Urothelium cell line (cell line): ENCODE results near the gene CEACAM21.

Experiments
- DNase-seq: peaks from one replicate; pipeline ENCODE4 v3.0.0; 2011; ENCODE audit warnings: low spot score, mixed read lengths
- FAIRE-seq: peaks from 2 replicates; lab custom pipeline; 2011; peaks lifted over from hg19 to GRCh38; lab: Jason Lieb, UNC

The CEACAM21 gene

DNA sequence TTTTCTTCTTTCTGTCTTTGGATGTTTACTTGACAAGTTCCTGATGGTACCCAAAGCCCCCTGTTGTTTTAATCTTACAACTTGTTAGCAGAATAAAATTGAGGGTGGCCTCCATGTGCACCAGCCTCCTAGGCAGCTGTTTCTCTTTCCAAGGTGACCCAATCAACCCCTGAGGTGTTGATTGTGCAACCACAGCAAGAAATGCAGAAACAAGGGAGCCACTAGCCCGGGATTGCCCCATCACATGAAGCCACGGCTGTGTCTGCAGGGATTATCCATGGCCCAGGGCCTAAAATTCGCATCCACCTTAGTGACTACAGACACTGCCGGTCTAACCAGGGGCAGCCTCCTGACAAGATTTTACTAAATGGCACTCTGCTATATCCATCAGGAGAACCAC is 36.5 kb downstream of the CEACAM21 start:
- FAIRE-seq (no peak), DNase-seq (no peak)

DNA sequence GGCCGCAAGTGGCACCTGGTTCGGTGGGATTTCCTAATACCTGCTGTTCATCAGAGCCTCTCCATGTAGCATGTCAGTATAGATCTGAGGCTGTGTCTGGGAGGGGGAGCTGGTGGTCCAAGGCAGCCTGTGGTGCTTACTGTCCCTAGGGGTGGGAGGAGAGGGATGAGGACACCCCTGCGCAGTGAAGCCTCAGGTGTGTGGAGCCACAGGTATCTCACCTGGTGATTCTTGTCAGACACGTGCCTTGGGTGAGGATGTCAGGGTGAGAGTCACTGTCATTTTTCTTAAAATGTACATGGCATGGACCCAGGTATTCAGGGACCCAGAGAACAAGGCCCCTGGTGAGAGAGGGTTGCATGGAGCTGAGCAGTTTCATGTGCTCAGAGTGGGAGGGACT is 39.2 kb downstream of the CEACAM21 start:
- DNase-seq (no peak), FAIRE-seq (no peak)

DNA sequence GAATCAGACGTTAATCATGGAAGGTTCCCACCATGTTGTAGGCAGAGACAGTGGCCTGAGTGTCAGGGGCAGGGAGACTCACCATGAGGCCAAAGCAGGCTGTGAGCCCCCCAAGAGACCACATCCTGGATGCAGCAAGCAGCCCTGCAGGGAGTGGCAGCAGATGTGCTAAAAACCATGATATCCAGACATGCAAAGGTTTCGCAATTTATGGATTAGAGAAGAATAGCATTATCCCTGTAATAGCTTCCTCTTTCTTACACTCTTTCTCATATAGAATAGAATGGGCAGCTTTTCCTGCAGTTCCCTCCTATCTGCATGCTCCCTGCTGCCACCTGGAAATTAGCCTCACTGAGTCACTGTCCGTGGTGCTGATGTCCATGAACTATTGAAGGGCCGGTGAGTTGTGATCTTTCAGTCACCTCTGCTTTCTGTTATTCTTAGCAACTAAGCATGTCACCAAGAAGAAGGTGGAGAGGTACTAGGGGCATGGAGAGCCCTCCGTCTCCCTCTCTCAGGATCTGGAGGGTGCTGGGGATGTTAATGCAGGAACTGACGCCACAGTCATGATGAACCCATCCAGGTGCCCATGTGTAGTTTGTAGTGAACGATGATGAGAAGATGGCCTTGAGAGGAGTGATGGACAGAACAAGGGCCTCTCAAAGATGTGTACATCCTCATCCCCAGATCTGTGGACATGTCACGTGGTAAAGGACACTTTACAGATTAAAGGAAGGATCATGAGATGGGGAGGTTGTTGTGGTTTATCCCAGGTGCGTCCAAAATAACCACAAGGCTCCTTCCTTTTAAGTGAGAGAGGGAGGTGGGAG is 41.0 kb downstream of the CEACAM21 start:
- DNase-seq (peak; percentile 50), FAIRE-seq (no peak)

DNA sequence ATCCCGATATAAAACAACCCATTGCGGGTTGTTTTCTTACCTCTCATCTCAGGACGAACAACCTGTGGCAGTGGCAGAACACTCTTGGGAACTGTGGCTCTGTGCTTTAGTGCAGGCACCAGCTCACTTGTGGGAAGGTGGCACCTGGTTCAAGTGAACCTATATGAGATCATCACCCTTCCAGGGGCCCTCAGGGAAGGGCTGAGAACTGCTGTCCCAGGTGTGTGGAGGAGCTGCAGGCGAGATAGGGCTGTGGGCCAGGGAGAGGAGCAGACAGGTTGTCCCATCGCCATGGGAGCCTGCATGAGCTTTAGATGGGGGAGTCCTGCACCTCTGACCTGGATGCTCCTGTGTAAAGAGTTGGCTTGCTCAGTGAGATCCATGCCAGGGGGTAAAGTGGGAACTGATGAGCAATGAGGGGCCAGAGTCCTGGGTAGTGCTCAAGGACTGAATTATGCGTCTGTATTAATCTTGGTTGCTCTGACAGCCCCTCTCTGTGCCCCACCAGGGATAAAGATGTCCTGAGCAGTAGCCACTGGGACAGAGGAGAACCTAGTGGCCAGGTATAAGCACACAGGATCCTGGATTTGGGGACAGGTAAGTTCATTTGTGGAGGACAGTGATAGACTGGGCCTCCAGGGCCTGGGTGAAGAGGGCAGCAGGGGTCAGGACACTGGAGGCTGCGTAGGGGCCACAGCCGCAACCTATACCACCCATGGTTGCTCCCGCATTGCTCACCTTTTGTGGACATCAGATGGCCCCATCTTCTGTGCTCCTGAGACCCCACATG is 42.2 kb downstream of the CEACAM21 start:
- no peak for FAIRE-seq
- DNase-seq = no peak

DNA sequence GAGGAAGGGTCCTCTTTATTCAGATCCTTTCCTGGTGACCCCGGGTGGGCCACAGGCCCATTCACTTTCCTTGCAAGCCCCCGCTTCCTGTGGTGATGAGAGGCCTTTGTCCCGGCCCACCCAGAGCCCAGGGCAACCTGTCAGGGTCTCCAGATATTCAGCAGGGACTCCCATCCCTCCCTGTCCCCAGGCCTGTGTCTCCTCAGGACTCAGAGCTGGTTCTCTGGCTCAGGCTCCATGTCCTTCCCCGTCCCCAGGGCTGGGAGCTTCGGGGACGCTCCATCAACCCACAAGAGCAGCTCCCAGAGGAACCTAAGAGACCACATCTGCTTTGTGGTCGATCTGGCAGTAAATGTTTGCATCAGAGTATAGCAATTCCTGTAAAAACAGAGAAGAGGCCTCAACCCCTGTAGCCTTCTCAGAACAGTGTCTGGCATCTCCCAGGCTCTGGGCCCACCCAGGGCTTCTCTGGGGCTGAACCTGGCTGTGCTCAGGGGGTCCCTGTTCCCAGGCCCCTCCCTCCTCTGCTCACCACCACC is 43.1 kb downstream of the CEACAM21 start:
- DNase-seq (no peak), FAIRE-seq (no peak)

DNA sequence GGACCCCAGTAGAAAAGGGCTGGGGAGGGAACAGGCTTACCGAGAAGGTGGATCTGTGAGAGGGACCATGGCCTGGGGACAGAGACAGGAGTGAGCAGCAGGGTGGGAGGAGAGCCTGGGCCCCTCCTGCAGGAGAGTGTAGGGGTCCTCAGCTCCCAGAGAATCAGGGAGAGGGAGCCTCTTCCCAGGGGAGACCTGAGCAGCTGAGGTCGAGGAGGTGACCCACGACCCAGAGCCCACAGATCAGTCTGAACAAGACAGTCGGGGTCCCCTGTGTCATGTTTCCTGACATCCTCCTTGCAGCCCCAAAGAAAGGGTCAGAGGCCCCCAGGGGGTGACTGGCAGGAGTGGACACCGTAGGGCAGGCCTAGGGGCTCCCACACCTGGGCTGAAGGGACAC is 44.2 kb downstream of the CEACAM21 start:
- no peak for FAIRE-seq

DNA sequence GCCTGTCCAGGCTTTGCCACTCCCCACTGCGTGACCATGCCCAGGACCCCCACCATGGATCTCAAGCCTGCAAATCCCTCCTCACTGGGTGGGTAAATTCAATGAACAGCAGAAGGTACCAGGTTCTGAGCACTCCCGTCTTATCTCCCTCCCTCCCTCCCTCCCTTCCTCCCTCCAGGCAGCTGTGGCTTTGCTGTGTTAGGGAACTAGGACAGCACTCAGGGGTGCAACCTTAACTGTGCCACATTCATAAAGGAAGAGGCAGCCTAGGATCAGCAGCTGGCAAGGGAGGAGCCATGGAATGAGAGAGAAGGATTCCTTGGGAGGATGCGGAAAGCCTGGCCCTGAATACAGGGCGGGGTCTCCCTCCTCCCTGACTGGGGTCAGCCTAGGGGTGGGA is 45.3 kb downstream of the CEACAM21 start:
- FAIRE-seq = no peak
- DNase-seq = no peak

More for the DNA sequence above, 44.2 kb downstream of the CEACAM21 start:
- DNase-seq = no peak

DNA sequence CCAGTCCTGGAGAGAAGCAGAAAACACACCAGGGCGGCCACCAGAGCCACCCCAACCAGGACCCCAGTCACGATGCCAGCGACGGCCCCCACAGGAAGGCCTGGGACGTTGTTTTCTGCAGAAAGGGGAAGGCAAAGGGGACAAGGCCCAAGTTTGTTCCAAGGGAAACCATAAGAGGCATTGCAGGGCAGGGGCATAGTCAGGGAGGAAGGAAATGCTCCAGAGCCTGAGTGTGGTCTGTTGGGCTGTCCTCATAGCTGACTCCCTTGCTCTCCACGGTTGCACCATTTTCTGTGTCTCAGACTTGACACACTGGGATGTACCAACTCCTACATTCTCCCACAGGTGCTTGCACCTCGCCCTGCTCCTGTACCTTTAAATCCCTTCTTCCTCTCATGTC is 45.7 kb downstream of the CEACAM21 start:
- FAIRE-seq = no peak

DNA sequence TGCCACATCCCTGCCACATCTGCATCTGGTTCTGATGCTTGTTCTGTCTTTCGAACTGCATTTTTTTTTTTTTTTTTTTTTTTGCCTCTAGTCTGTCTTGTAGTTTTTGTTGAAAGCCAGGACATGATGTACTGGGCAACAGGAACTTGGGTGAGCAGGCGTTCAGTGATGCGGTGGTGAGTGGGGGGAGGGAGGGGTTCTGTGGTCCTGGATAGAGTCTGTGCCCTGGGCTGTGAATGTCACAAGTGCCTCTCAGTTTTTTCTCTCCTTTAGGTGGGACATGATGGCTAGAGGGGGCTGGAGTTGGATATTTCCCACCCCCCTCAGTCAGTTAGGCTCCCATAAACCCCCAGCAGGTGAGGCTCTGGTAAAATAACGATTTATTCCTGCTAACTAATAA is 47.4 kb downstream of the CEACAM21 start:
- no peak for DNase-seq

More for the DNA sequence above, 45.7 kb downstream of the CEACAM21 start:
- DNase-seq = no peak

DNA sequence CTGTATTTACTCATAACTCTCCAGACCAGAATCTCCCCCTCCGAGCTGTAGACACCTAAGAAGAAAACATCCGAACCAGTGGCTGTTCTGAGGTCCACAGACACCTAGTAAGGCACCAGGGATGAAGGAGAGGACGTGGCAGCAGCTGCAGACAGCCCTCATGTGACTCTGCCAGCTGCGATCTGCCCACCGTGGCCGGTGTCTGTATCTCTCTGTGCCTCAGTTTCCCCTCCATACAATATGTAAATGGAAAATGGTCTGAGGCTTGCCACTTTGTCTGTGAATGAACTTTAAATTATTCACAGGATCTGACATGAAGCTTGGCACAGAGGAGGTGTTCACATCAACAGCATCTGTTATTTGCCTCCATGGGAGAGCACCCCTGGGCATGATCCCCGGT is 48.5 kb downstream of the CEACAM21 start:
- FAIRE-seq (no peak), DNase-seq (no peak)

More for the DNA sequence above, 47.4 kb downstream of the CEACAM21 start:
- no peak for FAIRE-seq

DNA sequence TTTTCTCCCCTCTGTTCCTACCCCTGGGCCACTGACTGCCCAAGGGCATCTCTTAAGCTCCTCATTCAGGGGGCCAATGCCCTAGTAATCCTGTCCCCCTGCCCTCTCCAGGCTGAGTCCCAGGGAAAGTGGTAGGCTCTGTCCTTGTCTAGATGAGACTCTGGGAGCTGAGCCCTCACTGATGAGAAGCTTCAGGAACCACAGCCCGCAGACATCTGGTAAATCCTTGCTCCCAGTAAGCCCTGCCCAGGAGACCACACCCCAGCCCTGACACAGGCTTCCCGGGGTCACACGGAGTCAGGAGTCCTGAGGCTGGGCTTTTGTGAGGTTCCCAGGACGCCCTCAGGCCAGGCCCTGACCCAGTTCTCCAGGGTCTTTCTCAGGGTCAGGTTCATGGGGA is 49.0 kb downstream of the CEACAM21 start:
- FAIRE-seq = no peak
- no peak for DNase-seq

DNA sequence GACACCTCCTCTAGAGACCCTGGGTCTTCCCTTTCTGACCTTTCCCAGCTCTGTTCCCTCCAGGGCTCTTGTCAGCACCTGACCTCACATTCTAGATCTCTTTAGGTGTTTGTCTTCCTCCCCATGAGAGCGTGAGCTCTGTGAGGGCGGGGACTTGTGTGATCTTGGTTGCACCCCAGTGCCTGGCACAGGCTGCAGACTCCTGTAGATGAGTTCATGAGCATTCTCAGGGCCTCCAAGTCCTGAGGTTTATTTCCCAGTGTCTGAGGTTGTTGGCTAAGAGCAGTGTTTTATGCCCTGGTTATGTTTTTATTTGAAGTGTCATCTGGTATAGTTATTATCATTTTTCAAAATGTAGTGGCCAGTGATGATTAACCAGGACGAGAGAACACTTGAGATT is 50.3 kb downstream of the CEACAM21 start:
- no peak for FAIRE-seq
- no peak for DNase-seq

DNA sequence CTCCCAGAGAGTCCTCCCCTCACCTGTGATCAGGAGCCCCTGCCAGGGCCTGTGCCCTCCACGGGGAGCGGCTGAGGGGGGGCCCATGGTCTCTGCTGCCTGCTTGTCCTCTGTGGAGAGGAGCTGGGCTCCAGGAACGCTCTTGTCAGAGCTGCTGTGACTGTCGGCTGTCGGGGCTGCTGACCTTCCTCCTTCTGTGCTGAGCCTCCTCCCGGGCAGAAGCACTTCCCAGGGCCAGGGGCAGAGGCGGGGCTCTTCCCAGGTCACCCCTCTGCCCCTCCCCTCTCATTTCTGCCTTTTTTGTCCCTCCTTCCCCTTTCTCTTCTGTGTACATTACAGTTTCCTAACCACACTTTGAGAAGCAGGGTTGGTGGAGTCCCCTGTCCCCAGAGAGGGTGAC is 50.9 kb downstream of the CEACAM21 start, which contains the start of gene CEACAM4:
CEACAM4 (minus strand) TSS at position 198 of the 400 bp plus-strand sequence; CDS start at position 87, 111 bp downstream.
- no peak for FAIRE-seq
- no peak for DNase-seq

DNA sequence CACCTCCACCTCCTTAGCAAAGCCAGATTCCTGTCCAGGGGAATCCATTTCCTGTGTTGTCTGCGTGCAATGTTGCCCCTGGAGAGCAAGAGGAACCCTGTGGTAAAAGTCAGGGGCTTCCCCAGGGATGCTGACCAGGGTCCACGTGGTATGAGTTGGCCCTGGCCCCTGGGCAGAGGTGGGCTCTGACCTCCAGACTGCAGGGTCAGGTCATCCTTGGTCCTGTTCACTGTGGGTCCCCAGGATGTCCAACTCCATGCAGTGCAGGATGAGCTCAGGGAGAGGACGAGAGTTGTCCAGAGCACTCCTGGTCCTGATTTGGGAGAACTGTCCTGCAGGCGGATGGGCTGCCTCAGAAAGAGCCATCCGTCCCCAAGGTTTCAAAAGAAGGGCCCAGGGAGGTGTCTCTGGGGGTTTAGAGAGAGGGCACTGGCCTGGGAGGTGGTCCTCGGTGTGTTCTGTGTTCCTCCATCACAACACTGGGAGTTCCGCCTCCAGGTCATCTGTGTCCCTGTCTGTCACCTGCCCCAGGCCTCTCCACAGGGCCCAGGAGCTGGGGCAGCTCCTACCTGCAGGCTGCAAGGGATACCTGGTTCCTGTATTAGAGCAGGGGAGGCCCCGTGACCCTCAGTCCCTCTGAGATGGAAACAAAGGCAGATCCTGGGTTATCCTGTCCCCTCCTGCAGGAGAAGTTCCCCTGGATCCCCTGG is 52.2 kb downstream of the CEACAM21 start:
- no peak for DNase-seq
- FAIRE-seq = no peak
